Activated effector memory CD4-positive, alpha-beta T cell treated with Interleukin-2 at 50 U/mL for 16 hours (primary cell): ENCODE data around the gene P4HB.

Source experiments
- DNase-seq: peaks from one replicate; pipeline ENCODE4 v3.0.0-alpha.2; 2020

Gene P4HB

GRCh38 chr17:81824595-81824994 lies 35.7 kb downstream of the P4HB start:
- no peak for DNase-seq

- no peak for DNase-seq
Observed at GRCh38 chr17:81823820-81824550, 36.4 kb downstream of the P4HB start.

DNA sequence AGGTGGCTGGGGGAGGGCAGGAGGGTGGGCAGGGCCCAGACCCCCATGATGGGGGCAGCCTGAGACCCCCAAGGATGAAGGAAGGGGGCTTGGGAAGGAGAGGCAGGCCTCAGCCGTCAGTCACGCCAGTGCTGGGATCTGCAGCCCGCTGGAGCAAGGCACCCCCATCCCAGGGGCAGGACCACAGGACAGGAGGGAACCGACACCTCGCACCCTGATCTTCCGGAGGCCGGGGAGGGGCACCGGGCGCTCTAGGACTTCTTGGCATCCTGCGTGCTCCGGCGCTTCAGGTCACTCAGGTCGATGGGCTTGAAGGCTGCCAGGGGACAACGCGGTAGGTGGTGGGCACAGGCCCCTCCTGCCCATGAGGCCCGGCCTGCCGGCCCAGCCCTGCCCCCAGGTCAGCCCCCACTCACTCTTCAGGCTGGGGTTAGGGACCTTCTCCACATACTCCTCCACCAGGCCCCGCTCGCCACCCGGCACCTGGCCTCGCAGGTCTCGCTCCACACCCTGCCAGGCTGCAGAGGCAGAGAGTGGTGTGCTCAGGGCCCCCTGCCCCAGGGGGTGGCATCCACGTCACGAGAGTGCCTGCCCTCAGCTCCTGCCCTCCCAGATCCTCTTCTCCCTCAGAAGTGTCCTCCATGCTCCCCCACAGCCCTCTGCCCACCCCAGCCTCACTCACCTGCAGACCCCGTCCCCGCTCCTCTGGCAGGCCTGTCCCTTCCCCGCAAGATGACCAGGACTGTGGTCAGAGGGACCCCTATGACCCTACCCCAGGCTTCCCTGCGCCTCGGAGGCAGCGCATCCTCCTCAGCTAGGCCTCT lies 37.1 kb downstream of the P4HB start:
- DNase-seq = no peak

DNA sequence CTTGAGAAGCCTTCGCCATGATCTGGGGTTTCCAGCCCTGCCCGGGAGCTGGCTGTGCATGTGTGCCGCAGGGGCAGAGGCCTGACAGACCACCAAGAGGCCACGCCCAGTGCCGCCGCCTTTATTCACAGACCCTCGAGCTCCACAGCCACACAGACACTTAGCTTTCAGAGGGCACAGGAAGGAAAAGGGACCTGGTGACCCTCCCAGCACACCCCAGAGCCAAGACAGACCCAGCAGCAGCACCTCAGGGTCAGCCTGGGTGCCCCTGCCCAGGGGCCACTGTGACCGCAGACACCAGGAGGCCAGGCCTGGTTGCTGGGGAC lies 38.1 kb downstream of the P4HB start:
- DNase-seq = no peak

GRCh38 chr17:81821603-81822311 lies 38.6 kb downstream of the P4HB start:
- DNase-seq = peak; percentile 8

DNA sequence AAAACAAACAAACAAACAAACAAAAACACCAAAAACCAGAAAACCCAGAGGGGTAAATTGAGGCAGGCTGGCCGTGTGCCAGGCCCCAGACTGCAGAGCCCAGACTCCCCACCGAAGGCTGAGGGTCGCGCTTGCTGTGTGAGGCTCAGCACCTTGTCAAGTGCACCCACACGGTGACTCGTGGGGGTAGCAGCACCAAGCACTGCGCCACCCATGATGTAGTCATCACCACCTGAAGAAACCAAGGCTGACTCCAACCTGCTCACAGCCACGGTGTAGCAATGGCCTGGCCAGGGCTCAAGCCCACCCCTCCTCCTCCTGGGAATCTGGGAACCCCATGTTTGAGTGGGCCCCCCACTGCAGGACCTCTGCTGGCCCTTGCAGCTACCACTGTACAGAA lies 39.2 kb downstream of the P4HB start:
- DNase-seq = no peak

DNA sequence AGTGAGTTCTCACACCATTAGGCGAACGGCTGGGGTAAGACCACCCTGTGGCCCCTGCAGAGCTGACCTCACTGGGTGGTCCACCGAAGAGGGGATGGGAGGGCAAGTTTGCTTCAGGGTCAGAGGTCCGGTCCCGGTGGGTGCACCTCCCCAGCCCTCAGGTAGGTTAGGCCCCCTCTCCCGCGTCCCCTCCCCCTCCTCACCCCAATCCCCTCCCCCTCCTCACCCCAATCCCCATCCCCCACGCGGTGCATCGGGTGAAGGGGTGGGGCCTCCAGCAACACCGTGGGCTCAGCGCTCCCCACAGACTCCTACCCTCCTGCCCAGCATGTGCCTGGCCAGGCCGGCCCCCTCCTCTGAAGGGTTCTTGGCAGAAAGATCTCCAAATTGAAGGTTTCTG lies 40.6 kb downstream of the P4HB start:
- no peak for DNase-seq

DNA sequence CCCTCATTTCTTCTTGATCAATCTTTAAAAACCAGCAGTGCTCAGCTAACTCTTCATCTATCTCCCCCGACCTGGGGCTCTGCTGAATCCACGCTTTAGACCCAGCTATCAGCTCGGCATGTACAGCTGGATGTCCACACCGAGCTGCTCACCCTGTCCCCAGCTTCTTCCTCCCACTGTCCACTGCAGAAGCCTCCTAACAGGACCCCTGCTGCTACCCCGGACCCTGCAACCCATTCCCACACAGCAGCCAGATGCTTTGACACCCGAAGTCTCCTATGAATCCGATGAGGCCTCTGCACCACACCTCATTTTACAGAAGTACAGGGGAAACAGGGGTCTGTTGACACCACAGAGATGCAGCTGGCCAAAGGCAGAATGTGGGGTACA lies 42.6 kb downstream of the P4HB start:
- DNase-seq = no peak

- no peak for DNase-seq
Observed at GRCh38 chr17:81815646-81815986, 44.7 kb downstream of the P4HB start.

GRCh38 chr17:81814748-81815645 lies 45.3 kb downstream of the P4HB start:
- no peak for DNase-seq

GRCh38 chr17:81813861-81814683 lies 46.3 kb downstream of the P4HB start:
- no peak for DNase-seq

GRCh38 chr17:81813371-81813684 lies 47.0 kb downstream of the P4HB start:
- no peak for DNase-seq

DNA sequence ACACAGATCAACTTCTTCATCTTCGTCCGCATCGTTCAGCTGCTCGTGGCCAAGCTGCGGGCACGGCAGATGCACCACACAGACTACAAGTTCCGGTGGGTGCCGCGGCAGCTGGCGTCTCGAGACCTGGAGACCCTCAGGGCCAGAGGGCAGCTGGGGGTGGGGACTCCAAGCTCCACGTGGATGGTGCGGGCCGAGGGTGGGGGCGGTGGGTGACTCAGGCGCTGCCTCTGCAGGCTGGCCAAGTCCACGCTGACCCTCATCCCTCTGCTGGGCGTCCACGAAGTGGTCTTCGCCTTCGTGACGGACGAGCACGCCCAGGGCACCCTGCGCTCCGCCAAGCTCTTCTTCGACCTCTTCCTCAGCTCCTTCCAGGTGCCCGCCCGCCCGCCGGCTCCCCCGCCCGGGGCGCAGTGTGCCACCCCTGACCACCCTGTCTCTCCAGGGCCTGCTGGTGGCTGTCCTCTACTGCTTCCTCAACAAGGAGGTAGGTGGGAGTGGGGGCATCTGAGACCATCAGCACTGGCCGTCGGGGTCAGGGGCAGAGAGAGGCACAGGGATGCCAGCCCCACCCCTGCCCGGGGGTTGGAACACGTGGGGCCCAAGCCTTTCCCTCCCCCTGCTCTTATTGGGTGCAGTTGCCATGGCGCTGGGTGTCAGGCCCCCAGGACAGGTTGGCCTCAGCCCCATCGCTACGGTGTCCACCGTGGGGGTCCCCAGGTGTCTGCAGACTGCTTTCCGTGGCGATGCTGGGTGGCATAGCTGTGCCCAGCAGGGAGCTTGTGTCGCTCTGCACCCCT lies 47.6 kb downstream of the P4HB start:
- no peak for DNase-seq

DNA sequence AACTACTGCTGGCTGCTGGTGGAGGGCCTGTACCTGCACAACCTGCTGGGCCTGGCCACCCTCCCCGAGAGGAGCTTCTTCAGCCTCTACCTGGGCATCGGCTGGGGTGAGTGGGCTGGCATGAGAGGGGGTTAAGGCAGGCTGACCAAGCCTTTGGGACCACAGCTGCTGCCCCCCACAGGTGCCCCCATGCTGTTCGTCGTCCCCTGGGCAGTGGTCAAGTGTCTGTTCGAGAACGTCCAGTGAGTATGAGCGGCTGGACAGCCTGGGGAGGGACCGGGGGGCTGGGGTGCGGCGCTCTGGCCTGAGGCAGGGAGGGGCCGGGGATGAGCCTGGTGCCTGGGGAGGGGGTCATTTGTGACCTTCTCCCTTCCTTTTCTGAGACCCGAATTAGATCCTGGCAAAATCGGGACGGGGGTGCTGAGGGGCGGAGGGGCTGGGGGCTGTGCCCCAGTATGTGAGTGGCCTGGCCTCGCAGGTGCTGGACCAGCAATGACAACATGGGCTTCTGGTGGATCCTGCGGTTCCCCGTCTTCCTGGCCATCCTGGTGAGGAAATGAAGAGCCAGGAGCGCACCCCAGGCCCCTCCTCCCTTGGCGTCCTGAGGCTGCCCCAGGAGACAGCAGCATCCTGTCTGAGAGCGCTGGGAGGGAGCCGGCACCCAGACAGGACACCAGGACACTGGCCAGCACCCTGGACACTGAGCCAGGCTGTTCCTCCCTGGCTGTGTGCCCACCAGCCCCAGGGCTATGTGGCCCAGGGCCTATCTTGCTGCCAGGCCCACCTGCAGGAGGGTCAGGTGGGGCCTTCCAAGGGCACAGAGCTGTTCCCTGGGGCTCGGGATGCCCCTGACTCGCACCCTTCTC lies 48.4 kb downstream of the P4HB start:
- DNase-seq = no peak

DNA sequence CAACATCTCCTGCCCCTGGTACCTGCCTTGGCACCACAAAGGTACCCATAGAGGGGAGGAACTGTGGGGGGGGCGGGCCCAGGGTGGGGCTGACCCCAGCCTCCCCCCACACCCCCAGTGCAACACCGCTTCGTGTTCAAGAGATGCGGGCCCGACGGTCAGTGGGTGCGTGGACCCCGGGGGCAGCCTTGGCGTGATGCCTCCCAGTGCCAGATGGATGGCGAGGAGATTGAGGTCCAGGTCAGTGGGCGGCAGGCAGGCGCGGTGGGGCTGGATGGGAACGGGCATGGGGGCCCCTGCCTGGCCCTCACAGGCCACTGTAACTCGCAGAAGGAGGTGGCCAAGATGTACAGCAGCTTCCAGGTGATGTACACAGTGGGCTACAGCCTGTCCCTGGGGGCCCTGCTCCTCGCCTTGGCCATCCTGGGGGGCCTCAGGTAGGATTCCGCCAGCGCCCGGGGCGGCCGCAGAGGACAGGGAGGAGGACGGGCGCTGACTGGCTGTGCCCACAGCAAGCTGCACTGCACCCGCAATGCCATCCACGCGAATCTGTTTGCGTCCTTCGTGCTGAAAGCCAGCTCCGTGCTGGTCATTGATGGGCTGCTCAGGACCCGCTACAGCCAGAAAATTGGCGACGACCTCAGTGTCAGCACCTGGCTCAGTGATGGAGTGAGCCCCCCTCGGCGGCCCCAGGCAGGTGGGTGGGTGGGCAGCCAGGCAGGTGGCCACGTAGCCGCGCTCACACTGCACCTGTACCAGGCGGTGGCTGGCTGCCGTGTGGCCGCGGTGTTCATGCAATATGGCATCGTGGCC lies 49.2 kb downstream of the P4HB start:
- no peak for DNase-seq

- no peak for DNase-seq
Observed at GRCh38 chr17:81810476-81810875, 49.9 kb downstream of the P4HB start.

DNA sequence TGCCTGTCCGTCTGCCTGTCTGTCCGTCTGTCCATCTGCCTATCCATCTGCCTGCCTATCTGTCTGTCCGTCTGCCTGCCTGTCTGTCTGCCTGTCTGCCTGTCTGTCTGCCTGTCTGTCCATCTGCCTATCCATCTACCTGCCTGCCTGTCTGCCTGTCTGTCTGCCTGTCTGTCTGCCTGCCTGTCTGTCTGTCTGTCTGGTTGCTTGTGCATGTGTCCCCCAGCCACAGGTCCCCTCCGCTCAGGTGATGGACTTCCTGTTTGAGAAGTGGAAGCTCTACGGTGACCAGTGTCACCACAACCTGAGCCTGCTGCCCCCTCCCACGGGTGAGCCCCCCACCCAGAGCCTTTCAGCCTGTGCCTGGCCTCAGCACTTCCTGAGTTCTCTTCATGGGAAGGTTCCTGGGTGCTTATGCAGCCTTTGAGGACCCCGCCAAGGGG lies 50.8 kb downstream of the P4HB start:
- no peak for DNase-seq

GRCh38 chr17:81808778-81809555 lies 51.4 kb downstream of the P4HB start:
- DNase-seq = no peak

DNA sequence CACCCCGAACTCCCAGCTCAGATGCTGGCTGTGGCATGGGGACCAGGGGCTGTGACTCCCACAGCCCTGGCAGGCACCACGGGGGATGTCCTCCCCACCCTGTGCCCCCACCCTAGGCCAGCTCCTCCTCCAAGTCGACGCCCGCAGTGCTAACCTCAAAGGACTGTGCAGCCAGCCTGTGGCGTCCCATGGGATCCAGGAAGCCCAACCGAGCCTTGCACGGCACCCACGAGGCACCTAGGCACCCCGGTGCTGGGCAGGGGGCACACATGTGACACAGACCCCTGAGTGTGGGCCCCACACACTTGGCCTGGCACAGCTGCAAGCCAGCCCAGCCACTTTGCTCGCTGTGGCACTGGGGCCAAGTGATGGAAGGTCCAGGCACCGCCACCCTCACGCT lies 52.5 kb downstream of the P4HB start:
- DNase-seq = no peak
